Colonic mucosa (tissue), 4 donors: ENCODE results near the gene CD274. TPM values are rescaled to one million over a fixed set of nuclear protein-coding genes. Genes with fewer than 3 reads are reported as not detected.
"Not testable (repeated sequence)": the region's sequence is repeated elsewhere in the genome, so short reads cannot be mapped to it uniquely, and the experiment has no call there.

Experiments
- DNase-seq: peaks from one replicate; pipeline ENCODE4 v3.0.0-alpha.2; 2020
- H3K27ac ChIP-seq: fragments of 200-600 bp; one replicate; pipeline ENCODE4 v1.8.0; 2021
- H3K27me3 ChIP-seq: fragments of 200-600 bp; one replicate; pipeline ENCODE4 v1.8.0; 2021
- H3K36me3 ChIP-seq: fragments of 200-600 bp; one replicate; pipeline ENCODE4 v1.8.0; 2021
- H3K4me1 ChIP-seq: fragments of 200-600 bp; one replicate; pipeline ENCODE4 v1.8.0; 2021; ENCODE audit warnings: mild to moderate bottlenecking
- H3K4me3 ChIP-seq: fragments of 200-600 bp; one replicate; pipeline ENCODE4 v1.8.0; 2021
- H3K9ac ChIP-seq, 2 donors: one replicate each; pipeline ENCODE4 v1.7.0; 2013; ENCODE audit warnings: control low read depth in 2 of 2, low read depth in 2 of 2, low read length in 2 of 2
- H3K9me3 ChIP-seq: fragments of 200-600 bp; one replicate; pipeline ENCODE4 v1.8.0; 2021
- CTCF ChIP-seq: fragments of 200-600 bp; IDR thresholded peaks from one replicate; pipeline ENCODE4 v1.8.0; 2022; ENCODE audit warnings: antibody characterized with exemption, mild to moderate bottlenecking
- intact Hi-C: fragments of 100-400 bp; cut with DNase I; formaldehyde crosslinking; loops from one replicate; pipeline ENCODE4 v1.14.1; 2022
- total RNA-seq, 2 donors: library from RNA; stranded (reverse); fragmentation: NEBNext Ultra II Directional in 1 of 2; extraction: Animal tissue kit (Norgen Biotek cat#: 25700) in 1 of 2; gene quantifications; one replicate each; pipeline ENCODE4 v1.2.1, GENCODE V29; 2021
- donor health status: healthy.
- donor health status: DM: no; HTN: no; CAD: no.
- donor health status: DM: no; HTN: no; CAD: no.

Gene CD274
- total RNA-seq, 2 donors from 2014 or later, result 1.6 to 2.0 TPM

DNA sequence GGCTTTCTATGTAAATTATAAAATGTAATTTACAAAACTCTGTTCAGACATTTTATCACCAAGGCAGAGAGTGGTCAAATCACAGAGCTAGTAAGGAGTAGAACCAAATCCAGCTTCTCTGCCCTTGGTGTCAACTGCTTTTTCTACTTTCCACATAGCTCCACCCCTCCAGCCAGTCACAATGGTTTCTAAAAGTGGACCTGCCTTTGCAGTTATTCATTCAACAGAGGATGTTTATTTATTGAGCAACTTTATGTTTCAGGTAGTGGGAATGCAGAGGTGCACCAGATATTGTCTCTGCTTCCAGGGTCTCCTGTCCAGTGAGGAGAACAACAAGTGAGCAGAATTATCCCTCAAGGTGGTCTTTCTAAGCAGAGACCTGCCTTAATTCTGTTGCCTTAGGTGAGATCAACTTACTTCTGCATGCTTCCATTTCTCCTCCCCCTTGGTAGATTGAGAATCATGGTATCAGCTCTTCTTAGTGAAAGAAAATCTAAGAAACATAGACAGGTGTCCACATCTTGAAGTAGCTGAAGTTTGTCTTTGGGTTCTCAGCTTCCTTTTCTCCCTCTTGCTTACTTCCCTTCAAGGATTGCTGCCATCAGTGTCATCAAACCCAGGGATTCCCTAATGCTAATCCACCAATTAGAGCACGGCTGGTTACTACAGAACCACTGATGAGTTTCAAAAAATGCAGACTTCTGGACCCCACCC lies 42.8 kb downstream of the CD274 start:
- no peak for TF ChIP-seq CTCF
- intact Hi-C loops, result no loop called here

DNA sequence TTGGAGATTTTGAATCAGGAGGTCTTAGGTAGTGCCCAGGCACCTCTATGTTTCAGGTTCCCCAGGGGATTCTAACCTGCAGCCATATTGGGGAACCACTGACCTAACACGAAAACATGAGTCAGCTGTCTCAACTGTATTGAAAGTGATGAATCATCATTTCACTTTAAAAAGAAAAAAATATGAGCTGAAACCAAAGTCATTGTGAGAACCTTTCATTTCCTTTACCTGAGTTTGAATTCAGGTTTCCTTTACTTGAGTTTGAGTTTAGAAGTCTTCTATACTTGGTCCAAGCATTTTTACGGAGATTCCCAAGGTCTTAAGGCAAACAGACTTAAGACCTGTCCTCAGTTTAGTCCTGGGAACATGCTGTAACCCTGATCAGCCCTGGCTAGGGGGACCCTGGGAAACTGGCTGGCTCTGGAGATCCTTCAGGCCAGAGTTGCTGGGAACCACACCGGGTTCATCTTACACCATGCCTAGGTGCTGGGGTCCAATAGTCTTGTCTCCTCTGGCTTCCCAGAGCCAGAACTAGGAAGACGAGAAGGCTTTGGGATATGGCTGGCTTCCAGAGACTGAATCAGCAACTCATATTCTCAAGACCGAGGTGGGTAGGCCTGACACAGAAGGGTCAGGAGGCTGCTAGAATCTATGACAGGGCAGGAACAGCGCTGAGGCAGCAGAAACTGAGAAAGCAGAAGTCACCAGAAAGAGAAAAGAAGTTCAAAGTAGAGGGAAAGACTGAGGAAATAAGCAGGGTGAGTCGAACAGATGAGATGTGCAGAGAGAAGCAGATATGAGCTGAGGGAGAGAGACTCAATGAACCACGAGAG lies 43.6 kb downstream of the CD274 start:
- no peak for TF ChIP-seq CTCF
- intact Hi-C loops, result no loop called here
- peak; percentile 26 for DNase-seq
- peak overlapping the region; percentile 29 for H3K27ac ChIP-seq
- H3K4me3 ChIP-seq, result no peak overlapping the region
- H3K36me3 ChIP-seq, result no peaks in the 10 kb centered on the region
- no peaks in the 10 kb centered on the region for H3K4me1 ChIP-seq
- H3K9ac ChIP-seq, result no peak overlapping the region
- H3K27me3 ChIP-seq, result no peaks in the 10 kb centered on the region
- H3K9me3 ChIP-seq, result no peaks in the 10 kb centered on the region

More for the DNA sequence above, 42.8 kb downstream of the CD274 start:
- Histone ChIP-seq H3K9ac (no peak overlapping the region), H3K9me3 (no peaks in the 10 kb centered on the region), H3K4me3 (no peak overlapping the region), H3K27ac (peak overlapping the region; percentile 29), H3K36me3 (no peaks in the 10 kb centered on the region), H3K4me1 (no peaks in the 10 kb centered on the region), H3K27me3 (no peaks in the 10 kb centered on the region)
- DNase-seq, result no peak

DNA sequence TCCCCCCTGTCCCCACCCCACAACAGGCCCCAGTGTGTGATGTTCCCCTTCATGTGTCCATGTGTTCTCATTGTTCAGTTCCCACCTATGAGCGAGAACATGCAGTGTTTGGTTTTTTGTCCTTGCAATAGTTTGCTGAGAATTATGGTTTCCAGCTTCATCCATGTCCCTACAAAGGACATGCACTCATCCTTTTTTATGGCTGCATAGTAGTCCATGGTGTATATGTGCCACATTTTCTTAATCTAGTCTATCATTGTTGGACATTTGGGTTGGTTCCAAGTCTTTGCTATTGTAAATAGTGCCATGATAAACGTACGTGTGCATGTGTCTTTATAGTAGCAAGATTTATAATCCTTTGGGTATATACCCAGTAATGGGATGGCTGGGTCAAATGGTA lies 44.4 kb downstream of the CD274 start:
- H3K27me3 ChIP-seq, H3K9me3 ChIP-seq, intact Hi-C loops, DNase-seq, H3K36me3 ChIP-seq, H3K4me1 ChIP-seq, H3K27ac ChIP-seq, H3K4me3 ChIP-seq, H3K9ac ChIP-seq: not testable (repeated sequence)

DNA sequence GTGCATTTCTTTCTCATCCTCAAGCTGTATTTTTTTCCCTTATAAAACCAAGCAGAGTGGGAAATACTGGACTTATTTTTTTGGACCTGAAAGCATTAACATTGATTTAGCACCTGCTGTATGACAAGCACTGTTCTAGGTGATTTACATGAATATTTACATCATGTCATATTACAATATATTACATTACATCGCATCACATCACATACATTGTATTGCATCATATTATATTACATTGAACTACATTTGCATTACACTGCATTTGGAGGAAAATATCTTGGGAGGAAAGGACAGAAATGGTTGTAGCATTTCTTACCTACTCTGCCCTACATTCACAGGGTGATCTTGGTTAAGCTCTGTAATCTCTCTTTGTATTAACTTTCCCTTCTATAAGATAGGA lies 48.8 kb downstream of the CD274 start:
- no peak for DNase-seq
- H3K27me3 ChIP-seq, result no peaks in the 10 kb centered on the region
- H3K27ac ChIP-seq, result no peak overlapping the region
- H3K4me3 ChIP-seq, result no peak overlapping the region
- no peak overlapping the region for H3K9ac ChIP-seq
- no peaks in the 10 kb centered on the region for H3K9me3 ChIP-seq
- no peak for TF ChIP-seq CTCF
- no peaks in the 10 kb centered on the region for H3K36me3 ChIP-seq
- intact Hi-C loops, result no loop called here
- no peaks in the 10 kb centered on the region for H3K4me1 ChIP-seq

DNA sequence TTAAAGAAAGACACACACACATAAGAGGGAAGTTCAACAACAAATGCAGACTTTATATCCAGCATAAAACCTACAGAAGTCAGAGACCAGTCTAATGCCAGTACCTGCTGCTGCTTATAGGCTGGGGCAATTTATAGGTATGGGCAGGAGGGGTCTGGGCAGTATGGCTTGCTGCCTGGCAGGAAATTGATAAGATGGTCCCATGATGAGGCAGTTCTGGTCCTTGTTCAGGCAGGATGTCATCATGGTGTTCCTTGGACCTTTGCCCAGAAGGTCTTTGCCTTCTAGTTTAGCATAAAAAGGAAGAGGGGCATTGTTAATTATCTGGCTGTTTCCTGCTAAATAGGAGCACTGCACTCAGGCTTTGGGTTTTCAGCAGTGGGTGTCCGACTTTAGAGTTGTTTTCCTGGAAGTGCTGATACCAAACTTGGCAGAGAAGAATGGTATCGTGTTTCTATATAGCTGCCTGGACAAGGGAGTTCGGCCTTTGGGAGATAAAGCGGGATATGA lies 49.6 kb downstream of the CD274 start:
- H3K9ac ChIP-seq, result no peak overlapping the region
- no peak for TF ChIP-seq CTCF
- DNase-seq, result peak; percentile 29

More for the DNA sequence above, 49.6 kb downstream of the CD274 start:
- Histone ChIP-seq H3K4me1 (no peaks in the 10 kb centered on the region), H3K9me3 (no peaks in the 10 kb centered on the region), H3K4me3 (no peak overlapping the region), H3K27ac (no peak overlapping the region), H3K36me3 (no peaks in the 10 kb centered on the region), H3K27me3 (no peaks in the 10 kb centered on the region)
- intact Hi-C loops, result no loop called here
